Measurements from ENCODE around the gene ZNF22.

ZNF22 gene

GRCh38 chr10:44956226-44956625 lies 44.5 kb upstream of the ZNF22 start:
- TF ChIP-seq CTCF (IDR thresholded peaks at IDR 0.05; ENCODE audit: borderline replicate concordance, insufficient read depth, low read depth, low read length): no peak
- no peak overlapping the region for H3K4me3 ChIP-seq (ENCODE audit: low read depth, low read length)

- no peak overlapping the region for H3K4me3 ChIP-seq (ENCODE audit: low read depth, low read length)
- no peak for TF ChIP-seq CTCF (IDR thresholded peaks at IDR 0.05; ENCODE audit: borderline replicate concordance, insufficient read depth, low read depth, low read length)
Measured at GRCh38 chr10:44956717-44957706, 43.7 kb upstream of the ZNF22 start.

GRCh38 chr10:44958196-44958897 lies 42.4 kb upstream of the ZNF22 start:
- no peak for TF ChIP-seq CTCF (IDR thresholded peaks at IDR 0.05; ENCODE audit: borderline replicate concordance, insufficient read depth, low read depth, low read length)

GRCh38 chr10:44958898-44959246 lies 41.9 kb upstream of the ZNF22 start:
- no peak for TF ChIP-seq CTCF (IDR thresholded peaks at IDR 0.05; ENCODE audit: borderline replicate concordance, insufficient read depth, low read depth, low read length)
- H3K4me3 ChIP-seq (ENCODE audit: low read depth, low read length): peak overlapping the region; percentile 75

More at GRCh38 chr10:44958196-44958897, 42.4 kb upstream of the ZNF22 start:
- H3K4me3 ChIP-seq (ENCODE audit: low read depth, low read length): peak overlapping the region; percentile 75

GRCh38 chr10:44959247-44960087 lies 41.3 kb upstream of the ZNF22 start, which contains the start of gene RASSF4:
Gene RASSF4, plus strand, starts transcription at chr10:44959802. Its CDS starts 10,401 bp downstream, at chr10:44970203.
- no peak for TF ChIP-seq CTCF (IDR thresholded peaks at IDR 0.05; ENCODE audit: borderline replicate concordance, insufficient read depth, low read depth, low read length)
- H3K4me3 ChIP-seq (ENCODE audit: low read depth, low read length): peak within 1 kb of the TSS; percentile 75

GRCh38 chr10:44960088-44960460 lies 40.6 kb upstream of the ZNF22 start:
- TF ChIP-seq CTCF (IDR thresholded peaks at IDR 0.05; ENCODE audit: borderline replicate concordance, insufficient read depth, low read depth, low read length): no peak
- peak overlapping the region; percentile 50 for H3K4me3 ChIP-seq (ENCODE audit: low read depth, low read length)

Data from GM12875 (cell line).